Measurements from ENCODE around the gene ABHD14A.
A peak's percentile ranks its signal among the peaks of the same experiment; 100 is the strongest.

Gene ABHD14A

GRCh38 chr3:51997172-51997571, 22.3 kb downstream of the ABHD14A start:
- no peak for DNase-seq

GRCh38 chr3:51997935-51998596, 23.2 kb downstream of the ABHD14A start:
- DNase-seq = no peak

GRCh38 chr3:51998774-51999173, 23.9 kb downstream of the ABHD14A start:
- no peak for DNase-seq

DNA sequence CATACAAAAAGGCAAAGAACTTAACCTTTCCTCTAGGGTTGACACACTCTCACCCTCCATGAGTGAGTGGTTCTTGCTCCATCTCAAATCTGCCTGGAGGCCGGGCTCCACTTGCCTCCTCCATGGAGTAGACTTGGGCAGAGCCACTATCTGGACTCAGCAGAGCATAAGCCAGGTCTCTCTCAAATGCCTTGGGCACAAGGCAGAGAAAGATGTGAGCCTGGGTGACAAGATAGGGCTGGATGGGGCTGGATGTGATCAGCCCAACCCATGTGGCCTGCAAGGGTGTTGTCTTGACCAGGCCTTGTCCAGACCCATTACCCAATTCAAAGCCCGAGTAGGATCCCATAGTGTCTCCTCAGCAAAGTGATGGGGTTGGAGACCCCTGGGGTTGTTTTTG, 25.0 kb downstream of the ABHD14A start:
- no peak for DNase-seq

GRCh38 chr3:52001443-52001974, 26.6 kb downstream of the ABHD14A start:
- DNase-seq = peak; percentile 87

DNA sequence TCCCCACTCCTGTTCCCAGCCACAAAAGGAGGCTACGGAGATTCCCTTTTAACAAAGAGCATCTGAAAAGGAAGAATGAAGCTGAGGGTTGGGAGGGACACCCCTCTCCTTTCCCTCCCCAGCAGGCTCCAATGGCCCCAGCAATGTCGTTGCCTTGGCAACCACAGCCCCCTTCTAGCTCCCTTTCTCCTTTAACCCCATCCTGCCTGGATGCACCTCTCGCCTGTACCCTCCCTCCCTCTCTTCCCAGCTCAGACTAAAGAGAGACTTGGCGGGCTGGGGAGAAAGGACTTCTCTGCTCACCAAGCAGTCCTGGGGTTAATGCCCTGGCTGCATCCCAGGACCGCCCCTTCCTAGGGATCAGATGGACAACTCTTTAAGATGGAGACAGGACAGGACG, 27.9 kb downstream of the ABHD14A start:
- no peak for DNase-seq

DNA sequence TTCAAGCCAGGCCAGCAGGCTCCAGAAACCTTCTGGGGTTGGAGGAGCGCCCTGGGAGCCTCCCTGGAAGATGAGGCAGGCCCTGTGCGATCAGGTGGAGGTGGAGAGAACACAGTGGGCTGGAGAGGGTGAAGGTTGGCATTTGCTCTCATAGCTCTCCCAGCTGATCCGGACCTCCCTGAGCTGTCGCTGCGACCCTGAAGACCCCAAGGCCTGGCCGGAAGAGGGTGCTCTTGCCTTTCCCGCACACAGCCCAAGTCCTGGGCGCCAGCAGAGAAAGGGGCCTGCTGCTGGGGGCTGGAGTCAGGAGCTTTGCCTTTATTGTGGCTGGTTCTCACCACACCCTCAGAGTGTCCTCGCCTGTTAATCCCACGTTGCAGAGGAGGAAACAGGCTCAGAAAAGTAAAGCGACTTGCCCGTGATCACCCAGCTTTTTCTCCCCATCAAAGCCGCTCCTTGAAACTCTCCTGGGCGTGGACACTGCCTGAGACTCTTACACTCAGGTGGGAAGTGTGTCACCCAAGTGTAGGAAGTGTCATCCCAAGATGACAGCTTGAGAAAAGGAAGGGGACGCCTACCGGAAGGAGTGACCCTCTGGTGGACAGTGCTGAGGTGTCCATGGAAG, 29.4 kb downstream of the ABHD14A start:
- DNase-seq = no peak

DNA sequence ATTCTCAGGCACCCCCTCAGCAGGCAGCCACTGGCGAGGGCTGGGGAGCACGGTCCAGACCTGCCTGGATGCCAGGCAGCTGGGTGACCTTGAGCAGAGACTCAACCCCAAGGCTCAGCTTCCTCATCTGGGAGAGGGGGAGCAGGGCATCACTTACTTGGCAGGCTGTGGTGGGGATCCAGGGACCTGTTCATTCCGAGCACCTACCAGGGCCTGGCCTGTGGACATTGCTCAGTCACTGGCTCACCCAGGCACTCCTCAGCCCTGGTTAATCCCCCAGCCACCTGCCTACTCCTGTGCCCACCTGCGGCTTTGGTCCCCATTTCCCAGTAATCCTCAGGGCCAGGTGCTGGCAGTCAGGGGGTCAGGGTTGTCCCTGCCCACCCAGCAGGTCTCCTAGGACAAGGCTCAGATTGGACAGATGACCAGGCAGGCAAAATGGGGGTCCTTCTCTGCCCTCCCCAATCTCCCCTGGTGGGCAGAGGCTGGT, 30.1 kb downstream of the ABHD14A start:
- no peak for DNase-seq

GRCh38 chr3:52005571-52005986, 30.7 kb downstream of the ABHD14A start:
- no peak for DNase-seq

GRCh38 chr3:52006017-52006819, 31.4 kb downstream of the ABHD14A start:
- no peak for DNase-seq

- no peak for DNase-seq
These were observed 31.9 kb downstream of the ABHD14A start for GRCh38 chr3:52006820-52007133.

GRCh38 chr3:52007291-52007690, 32.4 kb downstream of the ABHD14A start:
- no peak for DNase-seq

GRCh38 chr3:52010431-52010830, 35.6 kb downstream of the ABHD14A start:
- DNase-seq = no peak

DNA sequence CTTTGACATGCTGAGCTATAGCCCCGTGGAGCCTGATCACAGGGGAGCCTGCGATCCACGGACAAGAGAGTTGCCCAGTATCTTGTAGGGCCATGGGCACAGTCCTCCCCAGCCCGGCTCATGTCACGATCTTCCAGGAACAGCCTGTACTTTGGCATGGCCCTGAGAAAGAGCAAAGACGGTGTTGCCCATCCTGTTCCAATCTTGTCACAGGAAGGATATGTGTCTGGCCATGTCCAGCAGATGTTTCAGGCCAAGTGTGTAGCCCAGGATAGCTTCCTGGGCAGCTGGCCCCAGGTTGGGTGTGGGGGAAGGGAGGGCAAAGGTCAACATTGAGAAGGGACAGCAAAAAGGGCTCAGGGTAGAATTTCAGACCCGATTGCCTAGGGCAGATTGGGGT, 37.8 kb downstream of the ABHD14A start:
- no peak for DNase-seq

GRCh38 chr3:52013802-52014598, 39.1 kb downstream of the ABHD14A start:
- DNase-seq = no peak

GRCh38 chr3:52014613-52015012, 39.7 kb downstream of the ABHD14A start:
- DNase-seq = no peak

- no peak for DNase-seq
These were observed 40.8 kb downstream of the ABHD14A start for GRCh38 chr3:52015438-52016228.

- DNase-seq = no peak
These were observed 42.7 kb downstream of the ABHD14A start for GRCh38 chr3:52017586-52017985.

- no peak for DNase-seq
These were observed 43.6 kb downstream of the ABHD14A start for GRCh38 chr3:52018319-52019000.

- DNase-seq = no peak
These were observed 44.7 kb downstream of the ABHD14A start for GRCh38 chr3:52019352-52020080.

GRCh38 chr3:52020796-52021195, 45.9 kb downstream of the ABHD14A start:
- no peak for DNase-seq

Data from activated naive CD4-positive, alpha-beta T cell treated with anti-CD3 and anti-CD28 coated beads, Interleukin-2, amount 50 U/mL, for 16 hours (primary cell).